Breast epithelium (tissue), 3 donors: Measurements from ENCODE around the gene DNAI7.

Source experiments
- CTCF ChIP-seq, 3 donors: fragments of 450-650 bp; IDR thresholded peaks; one replicate each; pipeline ENCODE4 v1.5.1; 2016 to 2017; ENCODE audit warnings: antibody characterized with exemption in 3 of 3, mild to moderate bottlenecking in 3 of 3, moderate library complexity in 3 of 3
- POLR2AphosphoS5 ChIP-seq, 3 donors: sonication (generic); formaldehyde crosslinking; IDR thresholded peaks; one replicate each; pipeline ENCODE4 v1.6.1; 2017; ENCODE audit warnings: antibody characterized with exemption in 3 of 3

GRCh38 chr12:25126746-25127145, 68.2 kb downstream of the DNAI7 start:
- no peak for TF ChIP-seq CTCF (IDR thresholded peaks at IDR 0.05)
- no peak for TF ChIP-seq POLR2AphosphoS5 (IDR thresholded peaks at IDR 0.05)
